ENCODE measurements around the gene TIMM29.

Gene TIMM29

DNA sequence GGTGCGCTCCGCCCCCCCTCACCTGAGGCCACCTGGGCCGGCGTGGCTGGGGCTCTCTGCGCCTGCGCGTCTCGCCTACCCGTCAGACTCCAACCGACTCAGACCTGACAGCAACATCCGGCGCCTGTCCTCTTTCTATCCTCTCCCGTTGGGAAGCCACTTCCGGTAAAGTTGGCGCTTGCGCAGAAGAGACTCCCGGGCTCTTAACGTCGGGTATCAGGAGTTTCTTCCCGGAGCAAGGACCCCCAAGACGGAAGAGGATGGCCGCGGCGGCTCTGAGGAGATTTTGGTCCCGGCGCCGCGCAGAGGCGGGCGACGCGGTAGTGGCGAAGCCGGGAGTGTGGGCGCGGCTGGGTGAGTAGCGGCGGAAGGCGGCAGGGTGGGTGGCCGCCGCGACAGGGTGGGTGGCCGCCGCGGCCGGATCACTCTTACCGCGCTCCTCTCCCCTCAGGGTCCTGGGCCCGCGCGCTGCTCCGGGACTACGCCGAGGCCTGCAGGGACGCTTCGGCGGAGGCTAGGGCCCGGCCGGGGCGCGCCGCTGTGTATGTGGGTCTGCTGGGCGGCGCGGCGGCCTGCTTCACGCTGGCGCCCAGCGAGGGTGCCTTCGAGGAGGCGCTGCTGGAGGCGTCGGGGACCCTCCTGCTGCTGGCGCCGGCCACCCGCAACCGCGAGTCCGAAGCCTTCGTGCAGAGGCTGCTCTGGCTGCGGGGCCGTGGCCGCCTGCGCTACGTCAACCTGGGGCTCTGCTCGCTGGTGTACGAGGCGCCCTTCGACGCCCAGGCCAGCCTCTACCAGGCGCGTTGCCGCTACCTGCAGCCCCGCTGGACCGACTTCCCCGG, at the start of gene TIMM29, which contains the start of gene YIPF2:
TSS of gene TIMM29 (plus strand) at position 249 of the 839 bp plus-strand sequence. CDS start at position 261, 12 bp downstream.
TSS of gene YIPF2 (minus strand) at position 77 of the 839 bp plus-strand sequence. CDS start 229 bp downstream, outside the sequence.
- DNase-seq, result peak; percentile 100

DNA sequence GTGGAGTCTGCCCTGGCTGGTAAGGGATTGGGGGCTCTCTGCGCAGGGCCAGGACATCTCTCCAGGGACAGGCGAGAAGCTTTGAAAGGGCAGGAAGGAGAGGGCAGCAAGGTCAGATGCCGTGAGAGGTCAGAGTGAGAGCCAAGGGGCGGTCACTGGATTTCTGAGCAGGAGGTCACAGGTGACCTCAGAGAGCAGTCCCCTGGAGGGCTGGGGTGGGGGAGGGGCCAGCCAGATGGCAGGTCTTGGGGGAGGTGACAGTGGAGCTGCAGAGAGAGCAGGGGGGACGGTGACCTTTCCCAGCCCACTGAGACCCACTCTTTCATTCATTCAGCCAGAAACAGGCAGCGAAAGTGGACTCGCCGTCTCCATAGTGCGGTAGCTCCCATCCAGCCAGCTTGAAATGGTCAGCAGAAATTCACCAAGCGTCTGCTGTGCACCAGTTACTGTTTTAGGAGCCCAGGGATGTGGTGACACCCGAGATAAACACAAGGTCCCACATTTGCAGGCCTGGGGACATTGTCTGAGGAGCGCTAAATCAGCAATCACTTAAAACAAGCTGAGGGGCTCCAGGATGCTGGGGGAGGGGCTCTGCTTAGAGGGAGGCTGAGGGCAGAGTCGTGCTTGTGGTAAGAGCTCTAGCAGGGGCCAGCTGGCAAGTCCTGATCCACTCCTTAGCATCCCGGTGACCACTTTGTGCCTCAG, 47.1 kb upstream of the TIMM29 start:
- no peak for DNase-seq

DNA sequence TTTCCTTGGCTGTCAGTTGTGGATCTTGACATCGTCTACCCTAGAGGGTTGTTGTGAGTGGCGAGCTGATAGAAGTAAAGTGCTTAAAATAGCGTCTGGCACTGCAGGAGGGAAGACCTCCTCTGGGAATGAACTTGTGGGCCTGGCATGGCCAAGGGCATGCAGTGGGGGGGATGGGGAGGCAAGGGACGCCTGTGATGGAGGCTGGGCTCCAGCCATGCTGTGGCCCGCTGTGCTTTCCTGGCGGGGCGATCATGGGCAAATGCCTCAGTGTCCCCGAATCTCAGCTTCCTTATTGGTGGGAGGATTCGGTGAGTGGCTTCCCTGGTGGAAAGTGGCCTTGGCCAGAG, 46.5 kb upstream of the TIMM29 start:
- DNase-seq, result no peak

DNA sequence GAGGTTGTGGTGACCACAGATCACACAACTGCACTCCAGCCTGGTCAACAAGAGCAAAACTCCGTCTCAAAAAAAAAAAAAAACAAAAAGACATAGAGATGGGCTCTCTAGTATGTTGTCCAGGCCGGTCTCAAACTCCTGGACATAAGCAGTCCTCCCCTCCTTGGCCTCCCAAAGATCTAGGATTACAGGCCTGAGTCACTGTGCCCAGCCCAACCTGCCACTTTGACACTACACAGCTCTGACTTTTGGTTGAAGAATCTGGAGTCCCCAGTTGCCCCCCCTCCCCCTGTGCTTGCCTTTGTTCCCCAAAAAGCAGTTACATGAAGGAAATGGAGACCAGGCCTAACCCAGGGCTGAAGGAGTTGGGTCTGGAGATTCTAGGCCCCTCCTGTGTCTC, 44.3 kb upstream of the TIMM29 start:
- no peak for DNase-seq

DNA sequence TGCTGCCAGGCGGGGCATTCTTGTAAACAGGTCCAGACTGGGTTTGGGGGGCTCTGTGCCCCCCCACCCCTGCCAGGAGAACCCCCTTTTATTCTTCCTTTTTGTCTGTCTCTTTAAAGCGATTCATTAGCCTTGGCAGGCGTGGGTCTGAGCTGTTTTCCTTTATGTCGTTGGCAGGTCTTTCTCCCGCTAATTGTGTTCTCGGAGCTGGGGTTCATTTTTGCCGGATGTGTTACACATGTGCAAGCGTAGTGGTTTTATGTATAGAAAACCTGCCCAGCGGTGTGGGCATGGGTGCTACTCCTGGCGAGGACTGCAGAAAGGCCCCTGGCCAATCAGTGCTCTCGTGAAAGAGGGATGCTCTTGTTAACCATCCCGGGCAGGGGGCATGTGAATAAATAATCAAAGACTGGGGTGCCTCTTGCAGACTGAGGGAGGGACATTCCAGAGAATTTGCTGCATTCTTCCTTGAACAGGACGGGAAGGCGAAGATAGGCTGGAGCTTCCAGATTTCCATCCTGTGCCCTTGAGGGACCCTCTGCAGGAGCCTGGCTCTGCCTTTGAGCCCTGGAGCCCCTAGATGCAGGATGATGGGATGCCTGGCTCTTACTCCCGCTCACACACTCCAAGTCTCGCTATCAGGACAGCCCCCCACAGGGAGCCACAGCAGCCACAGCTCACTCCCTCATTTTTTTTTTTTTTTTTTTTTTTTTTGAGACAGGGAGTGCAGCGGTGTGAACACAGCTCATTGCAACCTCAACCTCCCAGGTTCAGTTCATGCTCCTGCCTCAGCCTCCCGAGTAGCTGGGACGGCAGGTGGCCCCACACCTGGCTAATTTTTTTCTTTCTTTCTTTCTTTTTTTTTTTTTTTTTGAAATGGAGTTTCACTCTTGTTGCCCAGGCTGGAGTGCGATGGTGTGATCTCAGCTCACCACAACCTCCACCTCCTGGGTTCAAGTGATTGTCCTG, 43.1 kb upstream of the TIMM29 start:
- no peak for DNase-seq

DNA sequence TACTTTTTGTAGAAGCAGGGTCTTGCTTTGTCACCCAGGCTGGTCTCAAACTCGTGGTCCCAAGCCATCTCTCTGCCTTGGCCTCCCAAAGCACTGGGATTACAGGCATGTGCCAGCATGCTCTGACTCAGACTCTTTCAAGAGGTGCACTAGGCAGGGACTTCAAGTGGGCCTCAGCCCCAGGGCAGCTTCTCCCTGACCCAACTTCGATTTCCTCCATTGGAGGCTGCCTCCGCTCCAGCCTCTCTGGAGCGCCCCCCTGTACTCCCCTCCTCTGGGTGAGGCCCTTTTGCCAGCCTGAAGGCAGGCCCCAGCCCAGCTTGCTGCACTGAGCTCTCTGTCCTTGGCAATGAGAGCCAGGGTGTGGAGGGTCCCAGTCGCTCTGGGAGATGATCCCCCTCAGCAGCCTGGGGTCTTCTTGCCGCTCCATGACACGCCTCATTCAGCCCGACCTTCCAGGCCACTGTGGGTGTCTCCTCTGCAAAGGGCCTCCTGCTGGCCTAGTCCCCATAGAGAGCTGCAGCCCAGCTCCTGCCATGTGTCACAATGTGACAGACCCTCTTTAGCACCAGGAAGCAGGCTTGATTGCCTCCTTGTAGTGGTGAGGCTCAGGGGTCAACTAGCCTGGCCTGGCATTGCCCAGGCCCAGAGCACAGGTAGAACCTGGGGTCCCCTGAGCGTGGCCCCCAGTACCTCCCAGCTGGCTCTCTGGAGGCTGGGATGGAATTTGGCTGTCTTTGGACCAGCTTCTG, 40.8 kb upstream of the TIMM29 start:
- no peak for DNase-seq

DNA sequence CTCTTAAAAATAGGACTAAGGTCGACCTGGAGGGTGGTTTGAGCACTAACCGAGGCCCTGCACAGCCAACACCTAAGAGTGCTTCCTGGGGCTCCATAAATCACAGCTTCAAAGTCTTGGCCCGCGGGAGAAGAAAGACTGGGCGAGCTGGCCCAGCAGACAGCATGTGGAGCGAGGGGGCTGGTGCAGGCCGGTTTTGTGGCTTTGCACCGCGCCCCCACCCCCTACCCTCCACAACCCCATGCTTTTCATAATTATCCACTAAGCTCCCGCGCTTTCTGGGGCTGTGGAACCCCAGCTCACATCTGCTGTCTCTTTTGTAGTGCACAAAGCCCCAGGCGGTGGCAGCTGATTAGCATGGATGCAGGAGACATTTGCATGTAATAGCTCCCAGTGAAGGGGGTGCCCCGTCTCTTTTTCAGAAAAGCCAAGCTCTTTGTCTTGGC, 40.2 kb upstream of the TIMM29 start:
- DNase-seq, result peak; percentile 78

DNA sequence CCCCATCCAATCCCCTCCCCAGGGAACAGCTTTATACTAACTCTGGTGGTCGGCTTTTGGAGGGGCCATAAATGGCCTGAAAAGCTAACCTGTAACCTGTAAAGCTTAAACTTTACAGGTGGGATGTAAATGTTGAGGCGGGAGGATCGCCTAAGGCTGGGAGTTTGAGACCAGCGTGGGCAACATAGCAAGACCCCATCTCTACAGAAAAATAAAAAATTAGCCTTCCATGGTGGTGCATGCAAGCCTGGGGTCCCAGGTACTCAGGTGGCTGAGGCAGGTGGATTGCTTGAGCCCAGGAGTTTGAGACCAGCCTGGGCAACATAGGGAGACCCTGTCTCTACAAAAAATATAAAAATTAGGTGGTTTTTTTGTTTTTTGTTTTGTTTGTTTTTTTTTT, 38.7 kb upstream of the TIMM29 start:
- no peak for DNase-seq

DNA sequence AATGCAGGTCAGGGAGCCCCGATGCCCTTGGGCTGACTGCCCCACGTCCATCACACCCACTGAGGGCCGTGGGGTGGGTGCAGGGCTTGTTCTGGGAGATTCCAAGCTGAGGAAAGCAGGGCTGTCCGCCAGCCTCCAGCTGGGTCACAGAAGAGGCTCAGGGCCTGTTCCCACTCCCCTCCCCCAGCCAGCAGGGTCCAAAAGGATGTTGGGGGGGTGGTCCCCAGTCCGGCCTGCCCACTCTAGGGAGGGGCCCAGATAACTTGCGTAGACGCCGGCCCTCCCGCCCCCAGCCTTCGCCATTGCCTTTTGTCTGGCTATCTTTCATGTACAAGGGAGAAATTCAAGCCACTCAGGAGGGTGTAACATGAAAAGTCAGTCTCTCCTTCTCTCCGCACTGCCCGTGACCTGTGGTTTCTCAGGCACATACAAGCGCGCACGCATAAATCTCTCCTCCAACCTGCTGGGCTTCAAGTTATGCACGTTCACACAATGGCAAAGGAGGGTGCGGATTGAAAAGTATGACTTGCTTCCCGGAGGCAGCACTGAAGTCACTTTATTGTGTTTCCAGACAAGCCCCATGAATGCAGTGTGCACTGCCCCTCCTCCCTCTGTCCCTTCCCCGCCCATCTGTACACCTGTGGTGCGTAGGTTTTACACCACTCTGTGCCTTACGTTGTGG, 37.1 kb upstream of the TIMM29 start:
- DNase-seq, result no peak

DNA sequence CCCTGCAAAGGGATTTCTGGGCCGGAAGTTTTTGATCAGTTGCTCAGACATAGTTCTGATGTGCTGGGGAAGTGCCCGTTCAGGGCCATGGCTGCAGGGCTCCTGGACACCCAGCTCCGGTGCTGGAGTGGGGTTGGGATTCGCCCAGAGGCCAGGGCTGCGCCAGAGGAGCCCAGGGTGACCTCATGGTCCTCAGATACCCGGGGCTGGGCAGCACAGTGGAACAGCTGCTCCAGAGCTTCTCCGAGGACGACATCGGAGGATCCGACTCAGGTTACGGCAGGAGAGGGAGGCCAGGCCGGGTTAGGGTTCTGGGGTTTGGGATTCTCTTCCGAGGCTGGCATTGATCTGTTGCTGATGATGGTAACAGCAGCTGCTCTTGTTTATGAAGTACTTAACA, 36.4 kb upstream of the TIMM29 start:
- DNase-seq, result no peak

DNA sequence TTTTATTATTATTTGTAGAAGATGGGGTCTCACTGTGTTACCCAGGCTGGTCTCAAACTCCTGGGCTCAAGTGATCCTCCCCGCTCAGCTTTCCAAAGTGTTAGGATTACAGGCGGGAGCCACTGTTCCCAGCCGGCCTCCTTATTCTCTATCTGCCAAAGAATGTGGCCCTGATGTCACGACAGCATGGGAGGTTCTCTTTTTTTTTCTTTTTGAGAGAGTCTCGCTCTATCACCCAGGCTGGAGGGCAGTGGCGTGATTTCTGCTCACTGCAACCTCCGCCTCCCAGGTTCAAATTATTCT, 33.7 kb upstream of the TIMM29 start:
- DNase-seq, result no peak

DNA sequence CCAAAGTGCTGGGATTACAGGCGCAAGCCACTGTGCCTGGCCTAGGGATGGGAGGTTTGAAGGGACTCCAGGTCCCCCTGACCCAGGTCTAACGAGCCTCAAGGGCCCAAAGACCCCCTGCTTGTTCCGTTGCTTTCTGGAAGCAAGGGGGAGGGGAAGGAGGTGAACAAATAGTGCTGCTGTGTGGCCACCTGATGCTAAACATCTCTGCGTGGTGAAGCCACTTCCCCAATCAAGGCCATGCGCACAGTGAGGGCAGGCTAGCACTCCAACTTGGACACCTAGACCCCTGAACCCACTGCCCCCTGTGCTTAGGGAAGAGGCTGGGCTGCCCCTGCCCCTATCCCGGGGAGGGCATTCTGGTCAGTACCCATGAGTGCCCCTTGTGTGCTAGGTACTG, 33.2 kb upstream of the TIMM29 start:
- DNase-seq, result no peak

DNA sequence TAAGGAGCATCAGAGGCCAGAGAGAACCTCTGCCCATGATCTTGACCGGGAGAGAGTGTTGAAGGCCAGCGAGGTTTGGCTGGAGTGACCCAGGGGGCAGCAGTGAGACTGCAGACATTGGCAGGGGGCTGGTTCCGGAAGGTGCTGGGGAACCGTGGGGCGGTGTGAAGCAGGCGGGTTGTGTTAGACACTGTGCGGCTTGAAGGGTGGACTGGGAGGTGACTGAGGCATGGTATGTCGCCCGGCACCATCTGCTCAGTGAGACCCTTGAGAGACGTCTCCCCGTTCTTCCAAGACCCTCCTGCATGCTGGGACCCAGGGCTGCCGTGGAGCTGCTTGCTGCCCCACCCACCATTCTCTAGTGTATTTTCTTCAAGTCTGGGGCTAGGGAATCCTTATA, 32.7 kb upstream of the TIMM29 start:
- no peak for DNase-seq

DNA sequence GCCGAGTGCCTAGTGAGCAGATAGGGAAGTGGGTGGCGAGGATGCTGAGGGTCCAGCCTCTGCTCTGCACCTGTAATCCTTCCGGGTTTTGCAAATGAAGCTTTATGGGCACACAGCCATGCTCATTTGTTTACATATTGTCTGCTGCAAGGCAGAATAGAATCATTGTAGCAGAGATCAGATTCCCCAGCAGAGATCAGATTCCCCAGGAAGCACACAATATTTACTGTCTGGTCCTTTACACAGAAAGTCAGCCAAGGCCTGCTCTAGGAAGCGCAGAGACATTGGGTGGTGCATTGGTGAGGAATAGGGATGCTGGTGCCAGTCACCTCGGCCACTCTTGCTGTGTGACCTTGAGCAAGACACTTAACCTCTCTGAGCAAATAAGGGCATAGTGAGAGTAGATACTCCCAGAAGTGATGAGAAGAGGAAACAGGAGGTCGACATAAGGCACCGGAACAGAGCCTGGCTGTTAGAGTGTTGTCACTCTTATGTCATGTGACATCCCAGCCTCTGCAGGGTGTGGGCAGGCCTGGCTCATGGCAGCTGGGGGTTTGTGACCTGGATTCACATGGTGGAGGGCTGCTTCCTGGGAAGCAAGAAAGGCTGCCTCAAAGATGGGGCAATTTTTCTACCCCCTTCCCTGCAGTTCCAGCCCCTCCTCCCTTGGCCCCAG, 31.6 kb upstream of the TIMM29 start:
- DNase-seq, result peak; percentile 67

DNA sequence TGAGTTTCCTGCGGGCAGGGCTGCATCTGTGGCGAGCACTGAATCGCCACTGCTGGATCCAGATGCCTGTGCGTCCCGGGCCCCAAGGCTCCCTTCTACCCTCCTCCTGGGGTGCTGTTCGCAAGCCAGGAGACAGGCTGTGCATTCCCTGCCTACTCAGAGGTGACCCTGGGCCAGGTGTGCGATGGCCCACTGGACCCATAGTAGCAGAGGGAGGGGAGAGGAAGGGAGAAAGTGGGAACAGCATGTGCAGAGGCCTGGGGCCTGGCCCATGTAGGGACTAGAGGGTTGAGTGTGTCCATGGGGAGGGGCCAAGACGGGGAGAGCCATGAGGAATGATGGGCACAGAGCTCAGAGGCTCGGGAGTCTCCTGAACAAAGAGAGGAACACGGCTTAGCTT, 30.0 kb upstream of the TIMM29 start:
- DNase-seq, result no peak

DNA sequence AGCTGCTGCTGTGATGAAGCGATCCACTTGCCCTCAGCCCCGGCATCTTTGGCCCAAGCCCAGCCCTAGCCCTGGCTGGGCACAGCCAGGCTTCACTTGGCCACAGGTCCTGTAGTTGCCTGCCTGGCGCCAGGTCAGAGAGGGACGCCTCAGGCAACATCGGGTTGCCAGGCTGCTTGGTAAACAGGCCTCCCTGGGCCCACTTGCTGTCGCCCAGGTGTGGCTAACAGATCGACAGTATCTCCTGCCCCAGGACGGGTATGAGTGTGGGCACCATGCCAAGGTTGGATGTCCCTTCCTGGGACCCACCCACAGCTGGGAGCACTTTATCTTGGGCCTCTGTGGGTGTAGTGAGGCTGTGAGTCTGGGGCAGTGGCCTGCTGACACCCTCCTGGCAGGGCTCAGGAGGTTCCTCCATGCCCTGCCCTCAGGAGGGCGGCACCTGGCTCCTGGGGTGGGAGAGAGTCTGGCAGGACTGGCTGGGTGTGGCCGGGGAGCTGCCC, 29.4 kb upstream of the TIMM29 start:
- DNase-seq, result no peak

DNA sequence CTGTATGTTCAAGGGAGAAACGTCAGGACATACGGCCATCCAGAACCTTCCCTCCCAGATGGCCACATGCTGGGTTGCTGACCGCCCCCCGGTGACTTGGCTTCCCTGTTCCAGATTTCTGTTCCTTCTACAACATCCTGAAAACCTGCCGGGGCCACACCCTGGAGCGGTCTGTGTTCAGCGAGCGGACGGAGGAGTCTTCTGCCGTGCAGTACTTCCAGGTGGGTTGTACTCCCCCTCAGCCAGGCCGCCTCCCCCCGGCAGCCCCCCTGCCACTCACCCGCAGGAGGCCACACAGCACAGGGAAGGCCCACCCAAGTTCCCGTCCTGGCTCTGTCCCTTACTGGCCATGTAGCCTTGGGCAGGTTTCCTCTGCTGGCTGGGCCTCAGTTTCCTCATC, 20.7 kb upstream of the TIMM29 start:
- no peak for DNase-seq

DNA sequence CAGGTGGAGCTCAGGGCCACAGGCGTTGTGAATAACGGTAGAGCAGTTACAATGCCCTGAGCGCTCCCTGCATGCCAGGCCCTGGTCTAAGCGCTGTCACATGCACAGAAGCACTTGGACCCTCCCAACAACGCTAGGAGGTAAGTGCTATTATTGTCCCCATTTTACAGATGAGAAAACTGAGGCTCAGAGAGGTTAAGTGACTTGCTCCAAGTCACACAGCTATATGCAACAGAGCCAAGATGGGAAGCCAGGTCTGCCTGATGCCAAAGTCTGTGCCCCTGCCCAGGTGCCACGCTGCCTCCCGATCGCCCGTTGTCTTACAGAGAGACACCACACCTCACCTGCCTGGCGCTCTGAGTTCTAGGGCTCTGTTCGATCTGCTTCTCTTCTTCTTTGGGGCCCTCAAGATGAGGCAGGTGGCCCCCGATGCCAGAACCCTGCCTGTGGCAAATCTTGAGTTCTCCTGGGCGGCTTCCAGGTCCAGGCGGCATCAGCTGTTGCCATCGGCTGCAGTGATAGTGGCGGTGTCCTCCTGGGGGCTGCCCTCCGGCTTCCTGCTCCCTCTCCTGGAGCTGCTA, 20.1 kb upstream of the TIMM29 start:
- no peak for DNase-seq

DNA sequence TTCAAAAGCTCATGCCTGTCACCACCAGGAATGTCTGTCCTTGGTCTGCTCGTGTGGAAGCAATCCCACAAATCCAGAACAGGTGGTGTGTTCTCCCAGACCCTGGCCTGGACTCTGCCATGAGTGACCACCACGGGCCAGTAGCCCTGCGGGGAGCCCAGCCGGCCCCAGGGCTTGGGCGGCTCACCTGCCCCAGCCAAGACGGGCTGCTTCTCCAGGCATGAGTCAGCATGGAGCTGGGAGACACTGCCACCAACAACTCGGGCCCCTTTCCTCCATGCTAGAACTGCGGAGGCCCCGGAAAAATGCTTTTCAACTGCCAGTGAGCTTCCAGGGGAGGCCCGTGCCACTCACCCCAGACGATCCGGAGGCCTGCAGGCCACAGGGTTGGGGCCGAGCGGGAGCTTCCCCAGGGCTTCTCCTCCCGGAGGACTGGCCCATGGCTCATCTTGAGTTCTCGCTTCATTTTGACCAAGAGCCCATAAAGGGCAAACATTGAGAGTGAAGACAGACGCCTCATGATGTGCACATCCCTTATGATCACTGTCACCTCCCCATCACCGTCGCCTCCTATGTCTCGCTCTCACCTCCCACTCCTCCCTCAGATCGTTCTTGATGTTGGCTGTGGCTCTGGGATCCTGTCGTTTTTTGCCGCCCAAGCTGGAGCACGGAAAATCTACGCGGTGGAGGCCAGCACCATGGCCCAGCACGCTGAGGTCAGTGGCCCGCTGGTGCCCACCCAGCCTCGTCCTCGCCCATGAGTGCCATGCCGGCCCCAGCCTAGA, 16.8 kb upstream of the TIMM29 start:
- DNase-seq, result no peak

DNA sequence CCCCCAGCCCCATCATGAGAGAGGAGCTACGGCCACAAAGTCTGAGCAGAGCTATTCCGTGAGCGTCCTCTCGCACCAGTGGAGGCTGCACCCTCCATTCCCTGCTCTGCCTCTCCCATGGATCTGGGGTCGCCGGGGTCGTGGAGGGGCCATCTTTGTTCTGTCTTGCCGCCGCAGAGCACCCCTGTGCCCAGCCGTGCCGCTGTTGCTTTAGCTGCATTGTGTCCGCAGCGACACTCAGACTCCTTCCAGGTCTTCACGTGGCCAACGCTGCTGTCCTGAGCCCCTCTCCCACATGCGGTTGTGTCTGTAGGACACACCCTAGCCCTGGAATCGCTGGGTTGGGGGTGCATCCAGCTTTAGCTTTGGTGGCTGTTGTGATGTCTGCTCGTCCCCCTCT, 16.0 kb upstream of the TIMM29 start:
- DNase-seq, result no peak
